PC-9 (cell line): ENCODE results near the gene LCLAT1. TPM values are rescaled to one million over a fixed set of nuclear protein-coding genes. Genes with fewer than 3 reads are reported as not detected.
"Not testable (repeated sequence)": the region's sequence is repeated elsewhere in the genome, so short reads cannot be mapped to it uniquely, and the experiment has no call there.

Source experiments
- BruUV-seq: library from RNA; stranded (reverse); fragments of 400-500 nt; replicated peaks from 2 replicates; lab custom pipeline; 2021; lab: Mats Ljungman, UMichigan
- CTCF ChIA-PET: fragments of 300-600 bp; sonication (Branson Sonifier 250); formaldehyde crosslinking; loops from one replicate; lab custom pipeline; 2022; ENCODE audit warnings: antibody characterized with exemption; lab: Charles Lee
- POLR2A ChIA-PET: fragments of 300-600 bp; sonication (Branson Sonifier 250); formaldehyde crosslinking; loops from one replicate; lab custom pipeline; 2022; ENCODE audit warnings: antibody characterized with exemption; ENCODE audit not compliant: unreplicated experiment; lab: Charles Lee
- DNase-seq, 2 experiments: peaks; one replicate each; pipeline versions ENCODE4 v3.0.0 to v3.0.0-alpha.2; 2015 to 2022; ENCODE audit warnings: mixed read lengths in 1 of 2
- H2AFZ ChIP-seq: fragments of 200-600 bp; sonication (generic); 2 replicates; pipeline ENCODE4 v1.8.1; 2017; ENCODE audit warnings: antibody characterized with exemption
- H3F3A ChIP-seq: fragments of 200-600 bp; sonication (generic); 2 replicates; pipeline ENCODE4 v1.8.1; 2017; ENCODE audit warnings: antibody characterized with exemption, mild to moderate bottlenecking, low read depth; ENCODE audit not compliant: insufficient read depth
- H3K27ac ChIP-seq: fragments of 200-600 bp; sonication (generic); 2 replicates; pipeline ENCODE4 v1.6.1; 2016; ENCODE audit warnings: mixed run types
- H3K27me3 ChIP-seq: fragments of 200-600 bp; sonication (generic); 2 replicates; pipeline ENCODE4 v1.6.1; 2016; ENCODE audit warnings: low read depth, mixed run types; ENCODE audit not compliant: insufficient read depth
- H3K36me3 ChIP-seq: fragments of 200-600 bp; sonication (generic); 2 replicates; pipeline ENCODE4 v1.6.1; 2016; ENCODE audit warnings: low read depth, mixed run types
- H3K4me1 ChIP-seq: fragments of 200-600 bp; sonication (generic); replicated peaks from 2 replicates; pipeline ENCODE4 v1.6.1; 2016; ENCODE audit warnings: mixed run types; ENCODE audit not compliant: insufficient read depth
- H3K4me2 ChIP-seq: fragments of 200-600 bp; sonication (generic); 2 replicates; pipeline ENCODE4 v1.6.1; 2017; ENCODE audit warnings: mixed run types
- H3K4me3 ChIP-seq: fragments of 200-600 bp; sonication (generic); 2 replicates; pipeline ENCODE4 v1.6.1; 2016; ENCODE audit warnings: mixed run types
- H3K79me2 ChIP-seq: fragments of 200-600 bp; sonication (generic); 2 replicates; pipeline ENCODE4 v1.6.1; 2017; ENCODE audit warnings: low read depth, mixed run types
- H3K9me2 ChIP-seq: fragments of 200-600 bp; sonication (generic); 2 replicates; pipeline ENCODE4 v1.8.1; 2017; ENCODE audit warnings: mild to moderate bottlenecking; ENCODE audit not compliant: insufficient read depth
- H3K9me3 ChIP-seq: fragments of 200-600 bp; sonication (generic); 2 replicates; pipeline ENCODE4 v1.8.1; 2016; ENCODE audit warnings: low read depth; ENCODE audit not compliant: insufficient read depth
- H4K20me1 ChIP-seq: fragments of 200-600 bp; sonication (generic); 2 replicates; pipeline ENCODE4 v1.8.1; 2017; ENCODE audit not compliant: insufficient read depth
- EZH2 ChIP-seq: fragments of 200-600 bp; sonication (generic); IDR thresholded peaks from 2 replicates; pipeline ENCODE4 v1.8.0; 2017; ENCODE audit warnings: antibody characterized with exemption, low read depth
- intact Hi-C: fragments of 100-400 bp; cut with micrococcal nuclease; formaldehyde crosslinking; loops from one replicate; pipeline ENCODE4 v1.10.0; 2022; ENCODE audit not compliant: unreplicated experiment
- total RNA-seq: library from RNA; stranded (reverse); gene quantifications from 2 replicates; pipeline ENCODE4 v1.2.3, GENCODE V29; 2021
- TF ChIP-seq, protein P1 (sequence below): fragments of 200-600 bp; sonication (generic); conservative IDR thresholded peaks from 2 replicates; pipeline ENCODE4 v1.6.1; 2017; ENCODE audit warnings: mixed run types, antibody characterized with exemption, mild to moderate bottlenecking, moderate library complexity

Gene LCLAT1
- total RNA-seq, 1 experiment from 2014 or later, result 35.7 TPM

DNA sequence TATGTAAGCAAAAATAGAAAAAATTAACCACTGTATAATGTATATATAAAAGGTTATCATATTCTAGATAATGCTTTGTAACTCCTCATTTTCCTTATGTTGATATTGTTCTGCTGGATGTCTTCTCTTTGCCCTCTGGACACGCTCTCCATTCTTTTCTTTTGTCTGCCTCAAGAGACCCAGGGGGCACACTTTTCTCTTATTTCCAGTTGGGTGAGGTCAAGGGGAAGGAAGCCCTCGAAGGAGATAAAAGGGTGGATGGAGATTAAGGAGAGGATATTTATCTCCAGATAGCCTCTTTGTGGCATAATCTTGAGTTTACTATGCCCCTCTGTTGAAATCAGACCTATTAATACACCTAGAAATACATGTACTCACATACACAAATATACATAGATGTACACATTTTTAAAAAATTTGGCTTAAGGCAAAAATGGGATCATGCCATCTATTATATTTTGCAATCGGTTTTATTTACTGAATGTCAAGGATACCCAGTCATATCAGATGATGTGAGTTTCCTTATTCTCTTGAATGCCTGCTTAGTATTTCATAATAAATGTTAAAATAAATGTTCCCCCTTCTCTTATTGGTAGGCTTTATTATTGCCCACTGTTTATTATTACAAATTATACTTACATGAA, 65.3 kb downstream of the LCLAT1 start:
- BruUV-seq, result no TSS peak
- Histone ChIP-seq H3K9me3 (no peaks in the 10 kb centered on the region), H4K20me1 (no peaks in the 10 kb centered on the region), H3K4me1 (peaks cover 55% of the 10 kb centered on the region), H3K27me3 (no peaks in the 10 kb centered on the region), H3K9me2 (no peaks in the 10 kb centered on the region), H3K4me2 (no peak overlapping the region; the same call in none of the 2 replicates), H3F3A (peaks cover 28% of the 10 kb centered on the region; the same call in 1 of the 2 replicates), H3K27ac (no peak overlapping the region), H2AFZ (no peak overlapping the region), H3K79me2 (peaks cover 69% of the 10 kb centered on the region), H3K36me3 (no peaks in the 10 kb centered on the region), H3K4me3 (no peak overlapping the region)
- TF ChIP-seq, protein P1, sequence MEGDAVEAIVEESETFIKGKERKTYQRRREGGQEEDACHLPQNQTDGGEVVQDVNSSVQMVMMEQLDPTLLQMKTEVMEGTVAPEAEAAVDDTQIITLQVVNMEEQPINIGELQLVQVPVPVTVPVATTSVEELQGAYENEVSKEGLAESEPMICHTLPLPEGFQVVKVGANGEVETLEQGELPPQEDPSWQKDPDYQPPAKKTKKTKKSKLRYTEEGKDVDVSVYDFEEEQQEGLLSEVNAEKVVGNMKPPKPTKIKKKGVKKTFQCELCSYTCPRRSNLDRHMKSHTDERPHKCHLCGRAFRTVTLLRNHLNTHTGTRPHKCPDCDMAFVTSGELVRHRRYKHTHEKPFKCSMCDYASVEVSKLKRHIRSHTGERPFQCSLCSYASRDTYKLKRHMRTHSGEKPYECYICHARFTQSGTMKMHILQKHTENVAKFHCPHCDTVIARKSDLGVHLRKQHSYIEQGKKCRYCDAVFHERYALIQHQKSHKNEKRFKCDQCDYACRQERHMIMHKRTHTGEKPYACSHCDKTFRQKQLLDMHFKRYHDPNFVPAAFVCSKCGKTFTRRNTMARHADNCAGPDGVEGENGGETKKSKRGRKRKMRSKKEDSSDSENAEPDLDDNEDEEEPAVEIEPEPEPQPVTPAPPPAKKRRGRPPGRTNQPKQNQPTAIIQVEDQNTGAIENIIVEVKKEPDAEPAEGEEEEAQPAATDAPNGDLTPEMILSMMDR, result no peak
- TF ChIP-seq EZH2, result no peak
- POLR2A ChIA-PET, result no interaction called here
- intact Hi-C loops, result loop anchor here (5.0 kb wide), 1 partner anchor 295 kb away; no protein-coding TSS in a partner anchor
- CTCF ChIA-PET, result no interaction called here
- peak in 1 of 2 experiments; percentile 73 for DNase-seq

DNA sequence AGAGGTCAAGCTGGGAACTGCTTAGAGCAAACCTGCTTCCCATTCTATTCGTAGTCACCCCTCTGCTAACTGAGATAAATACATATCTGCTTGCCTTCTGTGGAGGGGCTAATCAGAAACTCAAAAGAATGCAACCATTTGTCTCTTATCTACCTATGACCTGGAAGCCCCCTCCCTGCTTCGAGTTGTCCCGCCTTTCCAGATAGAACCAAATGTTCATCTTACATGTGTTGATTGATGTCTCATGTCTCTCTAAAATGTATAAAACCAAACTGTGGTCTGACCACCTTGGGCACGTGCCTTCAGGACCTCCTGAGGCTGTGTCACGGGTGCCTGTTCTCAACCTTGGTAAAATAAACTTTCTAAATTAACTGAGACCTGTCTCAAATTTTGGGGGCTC, 66.6 kb downstream of the LCLAT1 start:
- H4K20me1 ChIP-seq, H3K27ac ChIP-seq, POLR2A ChIA-PET, H2AFZ ChIP-seq, CTCF ChIA-PET, H3K36me3 ChIP-seq, H3K27me3 ChIP-seq, H3K9me3 ChIP-seq, DNase-seq, H3K9me2 ChIP-seq, H3K4me2 ChIP-seq, H3K4me3 ChIP-seq, BruUV-seq: not testable (repeated sequence)
- H3K4me1 ChIP-seq, result peaks cover 55% of the 10 kb centered on the region
- peaks cover 62% of the 10 kb centered on the region for H3K79me2 ChIP-seq
- intact Hi-C loops, result loop anchor here (5.0 kb wide), 1 partner anchor 296 kb away; no protein-coding TSS in a partner anchor
- H3F3A ChIP-seq, result peaks cover 28% of the 10 kb centered on the region; the same call in 1 of the 2 replicates

DNA sequence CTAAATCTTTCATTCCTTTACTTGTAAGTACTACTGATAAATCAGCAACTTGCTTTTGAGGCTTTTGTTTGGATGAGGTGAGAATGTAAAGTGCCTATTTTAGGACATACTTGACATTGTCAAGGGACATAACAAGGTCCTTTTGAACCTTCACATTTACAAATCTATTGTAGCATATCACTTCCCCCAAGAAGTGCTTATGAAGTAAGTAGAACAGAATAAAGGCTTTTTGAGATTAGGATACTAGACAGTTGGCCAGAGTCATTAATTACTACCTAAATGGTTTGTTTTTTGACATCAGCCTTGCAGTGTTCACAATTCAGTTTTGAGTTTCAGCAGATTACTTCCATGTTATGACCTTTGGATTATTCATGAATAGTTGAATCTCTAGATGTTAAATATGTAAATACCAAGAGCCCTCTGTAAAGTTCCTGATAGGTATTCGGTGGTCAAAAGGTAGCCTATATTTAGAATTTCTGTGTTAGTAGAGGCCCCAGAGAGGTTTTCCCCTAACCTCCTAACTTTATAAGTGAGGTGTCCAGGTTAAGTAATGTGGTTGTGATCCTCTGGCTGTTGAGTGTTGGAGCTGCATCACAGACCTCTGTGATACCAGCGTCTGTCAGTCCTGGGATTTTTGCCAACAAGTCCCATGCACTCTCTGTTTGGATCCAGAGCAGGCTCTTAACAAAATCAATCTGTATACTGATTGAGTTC, 67.2 kb downstream of the LCLAT1 start:
- H3K36me3 ChIP-seq, result no peaks in the 10 kb centered on the region
- no TSS peak for BruUV-seq
- no peaks in the 10 kb centered on the region for H3K9me3 ChIP-seq
- TF ChIP-seq EZH2, result no peak
- TF ChIP-seq, protein P1, result no peak
- peaks cover 58% of the 10 kb centered on the region for H3K79me2 ChIP-seq
- H3K27me3 ChIP-seq, result no peaks in the 10 kb centered on the region
- H2AFZ ChIP-seq, result no peak overlapping the region
- peak overlapping the region; percentile 33 for H3K4me2 ChIP-seq
- H3K4me3 ChIP-seq, result no peak overlapping the region
- no peaks in the 10 kb centered on the region for H4K20me1 ChIP-seq
- no peak for DNase-seq
- no peaks in the 10 kb centered on the region for H3K9me2 ChIP-seq
- intact Hi-C loops, result loop anchor here (5.0 kb wide), 1 partner anchor 297 kb away; no protein-coding TSS in a partner anchor
- H3F3A ChIP-seq, result peaks cover 28% of the 10 kb centered on the region; the same call in 1 of the 2 replicates
- ChIA-PET CTCF (no interaction called here), POLR2A (no interaction called here)
- H3K27ac ChIP-seq, result peak overlapping the region; percentile 10
- peaks cover 55% of the 10 kb centered on the region for H3K4me1 ChIP-seq
